Esophagus mucosa (tissue), 1 donor: ENCODE results near the gene GYS1. TPM values are rescaled to one million over a fixed set of nuclear protein-coding genes. Genes with fewer than 3 reads are reported as not detected.

Source experiments
- ATAC-seq: fragments of 200-7000 bp; cut with Tn5 transposase; one replicate; pipeline ENCODE4 v1.9.1; 2020
- total RNA-seq: library from RNA; stranded (reverse); gene quantifications from one replicate; pipeline ENCODE4 v1.2.4, GENCODE V29; 2023
- donor health status: DM: yes; HTN: yes; CAD: no.

Gene GYS1
- total RNA-seq, 1 donor from 2014 or later, result 50.8 TPM

- ATAC-seq, result peak; percentile 12
Observed at GRCh38 chr19:48963371-48964204, 29.5 kb downstream of the GYS1 start.

GRCh38 chr19:48962849-48963165 is 30.3 kb downstream of the GYS1 start:
- no peak for ATAC-seq

- ATAC-seq, result peak; percentile 40
Observed at GRCh38 chr19:48962029-48962848, 30.9 kb downstream of the GYS1 start.

- ATAC-seq, result no peak
Observed at GRCh38 chr19:48961673-48962028, 31.5 kb downstream of the GYS1 start.

- no peak for ATAC-seq
Observed at GRCh38 chr19:48961051-48961649, 32.0 kb downstream of the GYS1 start.

- ATAC-seq, result no peak
Observed at GRCh38 chr19:48959341-48960239, 33.5 kb downstream of the GYS1 start.

GRCh38 chr19:48958006-48958405 is 35.1 kb downstream of the GYS1 start:
- ATAC-seq, result no peak

GRCh38 chr19:48955308-48955958 is 37.7 kb downstream of the GYS1 start:
- ATAC-seq, result peak; percentile 1

- peak; percentile 88 for ATAC-seq
Observed at GRCh38 chr19:48954595-48955307, 38.4 kb downstream of the GYS1 start, which contains the start of gene BAX. Gene BAX, plus strand, starts transcription at chr19:48954875. Its CDS starts 54 bp downstream, at chr19:48954929.

- ATAC-seq, result no peak
Observed at GRCh38 chr19:48953990-48954594, 39.0 kb downstream of the GYS1 start.

- no peak for ATAC-seq
Observed at GRCh38 chr19:48953141-48953540, 40.0 kb downstream of the GYS1 start.

- ATAC-seq, result no peak
Observed at GRCh38 chr19:48950830-48951519, 42.1 kb downstream of the GYS1 start.

- no peak for ATAC-seq
Observed at GRCh38 chr19:48950159-48950558, 43.0 kb downstream of the GYS1 start.

GRCh38 chr19:48947258-48947542 is 45.9 kb downstream of the GYS1 start:
- ATAC-seq, result no peak

- ATAC-seq, result peak; percentile 18
Observed at GRCh38 chr19:48946463-48947257, 46.4 kb downstream of the GYS1 start.

GRCh38 chr19:48945817-48946216 is 47.3 kb downstream of the GYS1 start:
- no peak for ATAC-seq

GRCh38 chr19:48945415-48945814 is 47.7 kb downstream of the GYS1 start:
- ATAC-seq, result no peak

GRCh38 chr19:48943081-48943480 is 50.0 kb downstream of the GYS1 start:
- no peak for ATAC-seq

- no peak for ATAC-seq
Observed at GRCh38 chr19:48940902-48941301, 52.2 kb downstream of the GYS1 start.
